Effector memory CD4-positive, alpha-beta T cell (primary cell): ENCODE data around the gene RCN1.
"Not testable (repeated sequence)": the region's sequence is repeated elsewhere in the genome, so short reads cannot be mapped to it uniquely, and the experiment has no call there.

Experiments used
- DNase-seq, 3 donors: peaks; one replicate each; pipeline ENCODE4 v3.0.0-alpha.2; 2020
- H3K27ac ChIP-seq: 2 replicates; pipeline ENCODE4 v1.7.0; 2013; ENCODE audit warnings: mild to moderate bottlenecking, low read length, moderate library complexity; ENCODE audit not compliant: insufficient read depth, poor library complexity, severe bottlenecking
- H3K27me3 ChIP-seq: replicated peaks from 2 replicates; pipeline ENCODE4 v1.7.0; 2013; ENCODE audit warnings: mild to moderate bottlenecking, low read length; ENCODE audit not compliant: insufficient read depth, control insufficient read depth, poor library complexity, severe bottlenecking
- H3K36me3 ChIP-seq: 2 replicates; pipeline ENCODE4 v1.7.0; 2013; ENCODE audit warnings: mild to moderate bottlenecking, low read length, moderate library complexity; ENCODE audit not compliant: control insufficient read depth, insufficient read depth
- H3K4me1 ChIP-seq: 2 replicates; pipeline ENCODE4 v1.7.0; 2013; ENCODE audit warnings: low read length, mild to moderate bottlenecking; ENCODE audit not compliant: control insufficient read depth, insufficient read depth, poor library complexity, severe bottlenecking
- H3K4me3 ChIP-seq: 2 replicates; pipeline ENCODE4 v1.7.0; 2013; ENCODE audit warnings: low read length, low read depth, mild to moderate bottlenecking; ENCODE audit not compliant: insufficient read depth, poor library complexity, severe bottlenecking
- H3K9me3 ChIP-seq: 2 replicates; pipeline ENCODE4 v1.7.0; 2013; ENCODE audit warnings: mild to moderate bottlenecking, low read length, moderate library complexity; ENCODE audit not compliant: control insufficient read depth

Gene RCN1

GRCh38 chr11:32059686-32060462 is 31.0 kb upstream of the RCN1 start:
- H3K27me3 ChIP-seq: no peaks in the 10 kb centered on the region
- no peak overlapping the region for H3K27ac ChIP-seq
- DNase-seq: no peak
- H3K4me3 ChIP-seq: no peak overlapping the region
- no peaks in the 10 kb centered on the region for H3K9me3 ChIP-seq
- H3K4me1 ChIP-seq: no peaks in the 10 kb centered on the region
- no peaks in the 10 kb centered on the region for H3K36me3 ChIP-seq

GRCh38 chr11:32062540-32062939 is 28.3 kb upstream of the RCN1 start:
- H3K36me3 ChIP-seq: no peaks in the 10 kb centered on the region
- no peaks in the 10 kb centered on the region for H3K27me3 ChIP-seq

DNA sequence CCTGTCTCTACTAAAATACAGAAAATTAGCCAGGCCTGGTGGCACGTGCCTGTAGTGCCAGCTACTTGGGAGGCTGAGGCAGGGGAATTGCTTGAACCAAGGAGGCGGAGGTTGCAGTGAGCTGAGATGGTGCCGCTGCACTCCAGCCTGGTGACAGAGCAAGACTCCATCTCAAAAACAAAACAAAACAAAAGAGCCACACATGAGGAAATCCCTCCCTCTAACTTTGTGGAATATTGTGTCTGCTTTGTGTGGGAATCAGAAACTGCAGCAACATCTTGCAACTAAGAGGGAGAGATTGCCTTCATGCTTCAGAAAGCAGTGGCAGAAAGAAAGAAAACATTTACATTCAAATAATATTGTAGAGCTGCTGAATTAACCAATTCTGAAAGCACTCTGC is 27.8 kb upstream of the RCN1 start:
- H3K27me3 ChIP-seq, DNase-seq, H3K27ac ChIP-seq, H3K36me3 ChIP-seq, H3K4me1 ChIP-seq, H3K4me3 ChIP-seq, H3K9me3 ChIP-seq: not testable (repeated sequence)

More at GRCh38 chr11:32062540-32062939, 28.3 kb upstream of the RCN1 start:
- Histone ChIP-seq H3K4me3 (no peak overlapping the region), H3K27ac (no peak overlapping the region), H3K9me3 (no peaks in the 10 kb centered on the region), H3K4me1 (no peaks in the 10 kb centered on the region)
- DNase-seq: no peak

- H3K27ac ChIP-seq: no peak overlapping the region
- H3K9me3 ChIP-seq: no peaks in the 10 kb centered on the region
- no peaks in the 10 kb centered on the region for H3K36me3 ChIP-seq
- H3K4me1 ChIP-seq: no peaks in the 10 kb centered on the region
- no peak for DNase-seq
- H3K27me3 ChIP-seq: no peaks in the 10 kb centered on the region
- no peak overlapping the region for H3K4me3 ChIP-seq
These were observed 24.8 kb upstream of the RCN1 start for GRCh38 chr11:32065865-32066629.

DNA sequence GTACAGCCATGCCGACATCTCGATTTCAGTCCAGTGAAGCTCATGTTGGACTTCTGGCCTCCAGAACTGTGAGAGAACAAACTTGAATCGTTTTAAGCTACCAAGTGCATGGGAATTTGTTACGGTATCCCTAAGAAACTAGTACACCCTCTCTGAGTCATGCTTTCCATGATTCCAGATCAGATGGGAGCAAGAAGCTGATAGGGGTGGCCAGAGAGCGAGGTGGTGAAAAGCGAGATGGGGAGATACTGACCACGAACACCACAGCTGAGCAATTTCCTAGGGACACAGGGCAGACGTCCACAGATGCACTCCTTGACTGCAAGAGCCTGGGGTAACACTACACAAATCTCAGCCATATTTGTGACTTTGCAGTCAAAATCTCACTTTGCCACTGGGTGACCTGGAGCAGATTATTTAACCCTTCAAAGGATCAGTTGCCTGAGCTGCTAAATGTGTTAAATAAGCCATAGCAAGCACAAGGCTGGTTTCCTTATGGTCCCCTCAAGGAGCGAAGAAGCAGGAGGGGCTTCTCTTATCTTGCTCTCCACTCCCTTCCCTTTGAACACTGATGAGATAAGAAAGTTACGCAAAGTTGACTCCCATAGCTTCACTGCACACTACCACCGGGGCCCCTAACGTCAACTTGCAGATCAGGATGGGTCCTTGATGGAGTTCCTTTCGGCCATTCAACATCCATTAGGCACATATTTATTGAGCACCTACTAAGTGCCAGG is 22.6 kb upstream of the RCN1 start:
- no peaks in the 10 kb centered on the region for H3K27me3 ChIP-seq
- no peak overlapping the region for H3K4me3 ChIP-seq
- no peaks in the 10 kb centered on the region for H3K36me3 ChIP-seq
- H3K9me3 ChIP-seq: no peaks in the 10 kb centered on the region
- H3K4me1 ChIP-seq: no peaks in the 10 kb centered on the region
- no peak for DNase-seq
- H3K27ac ChIP-seq: no peak overlapping the region

DNA sequence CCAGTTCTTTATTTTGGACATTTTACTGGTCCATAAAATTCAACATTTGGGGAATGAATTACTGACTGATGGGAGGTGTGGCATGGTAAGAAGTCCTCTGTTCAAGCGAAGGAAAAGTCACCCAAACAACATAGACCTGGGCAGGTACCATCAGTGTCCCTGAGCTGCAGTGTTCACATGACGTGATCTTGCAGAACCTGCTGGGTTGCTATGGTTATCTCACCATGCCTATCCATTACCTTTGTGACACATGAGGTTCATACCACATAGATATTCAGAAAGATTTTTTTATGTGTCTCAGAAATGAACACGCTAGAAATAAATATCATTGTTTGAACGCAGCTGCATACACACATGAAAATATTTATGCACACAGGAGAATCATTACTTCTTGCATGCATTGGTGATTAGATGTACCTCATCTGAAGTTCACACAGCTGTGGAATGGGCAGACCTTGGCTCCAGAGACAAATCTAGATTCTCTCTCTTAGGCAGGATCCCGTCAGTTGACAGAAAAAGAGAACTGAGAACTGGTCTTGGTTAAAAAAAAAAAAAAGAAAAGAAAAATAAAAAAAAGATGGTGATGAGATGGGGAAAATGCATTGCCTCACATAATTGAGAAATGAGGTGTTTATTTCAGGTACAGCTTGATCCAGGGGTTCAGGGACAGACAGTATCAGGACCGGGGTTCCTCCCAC is 21.4 kb upstream of the RCN1 start:
- Histone ChIP-seq H3K9me3 (no peaks in the 10 kb centered on the region), H3K27me3 (no peaks in the 10 kb centered on the region), H3K4me3 (no peak overlapping the region), H3K27ac (no peak overlapping the region), H3K36me3 (no peaks in the 10 kb centered on the region), H3K4me1 (no peaks in the 10 kb centered on the region)
- no peak for DNase-seq

GRCh38 chr11:32070692-32071091 is 20.2 kb upstream of the RCN1 start:
- DNase-seq: no peak
- Histone ChIP-seq H3K36me3 (no peaks in the 10 kb centered on the region), H3K27ac (no peak overlapping the region), H3K27me3 (no peaks in the 10 kb centered on the region), H3K9me3 (no peaks in the 10 kb centered on the region), H3K4me3 (no peak overlapping the region), H3K4me1 (no peaks in the 10 kb centered on the region)

DNA sequence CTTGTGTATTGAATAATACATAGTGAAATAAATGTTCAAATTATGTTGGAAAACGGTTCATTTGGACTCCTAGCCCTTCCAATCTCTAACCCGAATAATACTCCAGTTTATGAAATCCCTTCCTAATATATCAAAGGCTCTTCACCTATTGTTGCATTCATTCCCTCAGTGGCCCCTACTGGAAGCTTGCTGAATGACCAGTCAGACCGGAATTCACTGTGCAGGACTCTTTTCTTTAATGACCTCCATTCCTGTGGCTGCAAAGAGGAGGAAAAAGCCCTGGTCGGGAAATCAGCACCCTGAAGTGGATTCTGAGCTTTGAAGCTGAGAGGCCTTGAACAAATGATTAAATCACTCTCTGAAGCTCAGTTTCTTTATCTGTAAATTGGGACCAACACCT is 19.1 kb upstream of the RCN1 start:
- Histone ChIP-seq H3K27ac (no peak overlapping the region), H3K9me3 (no peaks in the 10 kb centered on the region), H3K4me1 (no peaks in the 10 kb centered on the region), H3K4me3 (no peak overlapping the region), H3K27me3 (no peaks in the 10 kb centered on the region), H3K36me3 (no peaks in the 10 kb centered on the region)
- no peak for DNase-seq

GRCh38 chr11:32072872-32073643 is 17.8 kb upstream of the RCN1 start:
- no peaks in the 10 kb centered on the region for H3K27me3 ChIP-seq
- no peak for DNase-seq
- no peak overlapping the region for H3K27ac ChIP-seq
- no peaks in the 10 kb centered on the region for H3K9me3 ChIP-seq
- H3K4me3 ChIP-seq: no peak overlapping the region
- H3K4me1 ChIP-seq: no peaks in the 10 kb centered on the region
- H3K36me3 ChIP-seq: no peaks in the 10 kb centered on the region
